ENCODE data around the gene CLTCL1.
"Not testable (repeated sequence)": the region's sequence is repeated elsewhere in the genome, so short reads cannot be mapped to it uniquely, and the experiment has no call there.

Gene CLTCL1

GRCh38 chr22:19173047-19174035 is 118.2 kb downstream of the CLTCL1 start:
- DNase-seq = no peak

DNA sequence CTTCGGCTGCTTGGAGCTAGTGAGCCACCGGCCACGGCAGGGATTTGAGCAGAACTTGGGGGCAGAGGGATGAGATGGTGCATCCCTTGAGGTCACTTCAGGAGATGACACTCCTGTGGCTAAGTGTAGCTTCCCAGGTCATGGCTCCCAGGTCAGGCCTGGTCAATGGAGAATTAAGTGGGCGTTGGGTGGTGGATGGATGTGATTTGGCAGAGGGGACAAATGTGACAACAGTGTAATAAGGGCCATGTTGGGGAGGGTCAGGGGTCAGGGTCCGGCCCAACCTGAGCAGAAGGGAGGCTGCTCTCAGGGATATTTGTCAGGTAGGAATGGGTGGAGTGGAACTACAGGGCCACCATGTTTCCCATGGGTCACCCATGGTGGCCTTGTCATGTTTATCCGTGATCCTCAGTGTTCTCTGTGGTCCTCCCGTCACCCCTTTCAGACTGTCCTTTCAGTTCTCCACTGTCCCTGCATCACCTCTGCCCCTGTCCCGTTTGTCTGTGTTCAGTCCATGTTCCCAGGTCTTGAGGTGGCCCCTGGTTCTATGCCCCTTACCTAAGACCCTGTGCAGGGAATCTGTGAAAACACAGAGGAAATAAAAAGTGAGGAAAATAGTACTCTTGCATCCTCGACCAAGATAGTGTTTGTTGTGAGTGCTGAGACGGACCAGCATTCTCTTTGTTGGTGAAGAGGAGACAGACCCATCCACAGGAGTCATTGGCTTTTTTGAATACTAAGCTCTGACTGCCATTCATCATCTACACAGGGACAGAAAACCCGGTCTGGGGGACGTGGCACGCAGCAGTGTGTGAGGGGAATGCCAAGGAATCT is 119.1 kb downstream of the CLTCL1 start:
- DNase-seq = no peak

DNA sequence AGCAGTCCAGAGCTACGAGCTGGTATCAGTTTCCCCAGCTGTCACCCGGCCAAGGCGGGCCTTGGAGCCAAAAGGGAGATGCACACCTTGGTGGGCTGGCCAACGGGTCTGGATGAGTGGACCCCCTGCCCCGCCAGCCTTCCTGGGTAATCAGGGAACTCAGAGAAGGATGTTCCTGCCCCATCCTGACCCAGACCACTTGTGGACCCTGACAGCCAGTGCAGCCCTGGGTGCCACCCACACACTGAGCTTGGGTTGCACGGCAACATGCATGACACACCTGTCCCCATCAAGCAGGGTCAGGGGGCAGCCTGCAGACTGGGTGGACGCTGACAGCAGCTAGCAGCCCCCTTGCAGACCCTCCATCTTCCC is 121.6 kb downstream of the CLTCL1 start:
- DNase-seq = no peak

DNA sequence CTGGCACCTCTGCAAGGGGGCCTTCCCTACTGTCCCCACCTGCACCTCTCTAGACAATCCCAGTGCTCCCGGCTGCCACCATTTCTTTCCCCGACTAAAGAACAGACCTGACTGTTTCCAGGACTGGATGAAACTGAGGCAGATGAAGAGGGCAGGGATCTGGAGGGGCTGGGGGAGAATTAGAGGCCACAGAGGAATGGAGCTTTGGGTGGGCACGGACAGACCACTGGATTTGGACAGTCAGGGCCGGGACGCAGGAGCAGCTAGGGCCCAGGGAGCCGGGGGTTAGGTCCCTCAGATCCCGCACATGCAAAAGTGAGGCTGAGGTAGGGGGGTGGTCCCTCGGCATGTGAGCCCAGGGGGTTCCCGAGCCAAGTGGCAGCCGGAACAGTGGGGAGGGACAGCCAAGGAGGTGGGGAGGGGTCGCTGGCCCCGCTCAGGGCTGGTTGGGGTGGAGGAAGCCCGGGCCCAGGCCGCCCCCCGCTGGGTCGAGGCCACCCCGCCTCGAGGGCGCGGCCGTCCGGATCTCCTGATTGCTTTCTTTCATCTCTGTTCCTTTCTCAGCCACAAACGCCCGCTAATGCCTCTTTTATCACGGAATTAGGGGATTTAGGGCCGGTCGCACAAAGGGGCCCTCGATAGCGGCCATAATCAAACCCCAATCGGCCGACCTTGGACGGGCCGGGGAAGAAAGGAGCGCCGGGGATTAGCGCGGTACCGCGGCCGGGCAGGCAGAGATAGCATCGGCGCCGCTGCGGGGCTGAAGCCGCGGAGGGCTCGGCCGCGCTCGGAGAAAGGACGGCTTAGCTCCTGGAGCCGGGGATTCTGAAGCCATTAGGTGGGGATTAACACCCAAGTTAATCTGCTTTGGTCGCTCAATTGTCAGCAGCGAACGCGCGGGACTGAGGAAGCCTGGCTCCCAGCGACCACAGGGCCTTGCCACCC is 122.2 kb downstream of the CLTCL1 start:
- no peak for DNase-seq

DNA sequence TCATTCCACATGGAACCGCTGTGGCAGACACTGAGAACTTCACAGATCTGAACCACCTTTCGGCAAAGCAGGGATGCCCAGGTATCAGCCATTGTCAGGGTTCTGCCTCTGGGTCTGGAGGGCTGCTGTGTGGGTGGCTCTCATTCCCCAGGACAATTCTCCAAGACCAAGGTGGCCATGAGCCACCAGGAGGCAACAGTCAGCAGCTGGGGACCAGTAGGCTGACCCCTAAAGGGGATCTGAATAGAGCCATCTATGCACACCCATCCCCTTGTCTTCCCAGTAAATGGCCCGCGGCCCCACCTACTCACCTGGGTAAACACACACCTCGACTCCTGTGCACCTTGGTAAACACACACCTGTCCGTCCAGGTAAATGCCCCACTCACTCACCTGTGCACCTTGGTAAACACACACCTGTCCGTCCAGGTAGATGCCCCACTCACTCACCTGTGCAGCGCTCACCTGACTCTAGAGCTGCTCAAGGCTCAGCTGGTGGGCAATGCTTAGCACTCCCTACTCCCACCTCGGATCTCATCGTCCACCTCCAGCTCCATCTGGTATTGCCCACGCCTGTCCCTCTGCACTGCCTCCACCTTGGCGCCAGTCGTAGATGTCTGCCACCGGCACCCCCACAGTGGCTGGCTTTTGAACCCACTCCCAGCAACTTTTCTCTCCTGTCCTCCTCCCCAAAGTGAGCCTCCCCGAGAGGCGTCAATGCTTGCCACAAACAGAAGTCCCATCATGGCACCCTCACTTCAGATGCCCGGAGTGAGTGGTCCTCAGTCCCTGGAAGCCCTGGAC is 123.2 kb downstream of the CLTCL1 start:
- DNase-seq = no peak

- no peak for DNase-seq
These were observed 124.2 kb downstream of the CLTCL1 start for GRCh38 chr22:19167106-19167869.

GRCh38 chr22:19166421-19166820 is 125.1 kb downstream of the CLTCL1 start:
- no peak for DNase-seq

GRCh38 chr22:19164425-19164824 is 127.1 kb downstream of the CLTCL1 start:
- no peak for DNase-seq

DNA sequence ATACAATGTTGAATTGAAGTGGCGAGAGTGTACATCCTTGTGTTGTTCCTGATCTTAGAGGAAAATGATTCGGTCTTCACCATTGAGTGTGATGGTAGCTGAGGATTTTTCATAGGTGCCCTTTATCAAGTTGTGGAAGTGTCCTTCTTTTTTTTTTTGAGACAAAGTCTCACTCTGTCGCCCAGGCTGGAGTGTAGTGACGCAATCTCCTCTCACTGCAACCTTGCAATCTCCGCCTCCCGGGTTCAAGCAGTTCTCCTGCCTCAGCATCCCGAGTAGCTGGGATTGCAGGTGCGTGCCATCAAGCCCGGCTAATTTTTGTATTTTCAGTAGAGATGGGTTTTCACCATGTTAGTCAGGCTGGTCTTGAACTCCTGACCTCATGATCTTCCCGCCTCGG is 132.9 kb downstream of the CLTCL1 start:
- not testable (repeated sequence) for DNase-seq

- DNase-seq = not testable (repeated sequence)
These were observed 135.4 kb downstream of the CLTCL1 start for GRCh38 chr22:19156109-19156508.

DNA sequence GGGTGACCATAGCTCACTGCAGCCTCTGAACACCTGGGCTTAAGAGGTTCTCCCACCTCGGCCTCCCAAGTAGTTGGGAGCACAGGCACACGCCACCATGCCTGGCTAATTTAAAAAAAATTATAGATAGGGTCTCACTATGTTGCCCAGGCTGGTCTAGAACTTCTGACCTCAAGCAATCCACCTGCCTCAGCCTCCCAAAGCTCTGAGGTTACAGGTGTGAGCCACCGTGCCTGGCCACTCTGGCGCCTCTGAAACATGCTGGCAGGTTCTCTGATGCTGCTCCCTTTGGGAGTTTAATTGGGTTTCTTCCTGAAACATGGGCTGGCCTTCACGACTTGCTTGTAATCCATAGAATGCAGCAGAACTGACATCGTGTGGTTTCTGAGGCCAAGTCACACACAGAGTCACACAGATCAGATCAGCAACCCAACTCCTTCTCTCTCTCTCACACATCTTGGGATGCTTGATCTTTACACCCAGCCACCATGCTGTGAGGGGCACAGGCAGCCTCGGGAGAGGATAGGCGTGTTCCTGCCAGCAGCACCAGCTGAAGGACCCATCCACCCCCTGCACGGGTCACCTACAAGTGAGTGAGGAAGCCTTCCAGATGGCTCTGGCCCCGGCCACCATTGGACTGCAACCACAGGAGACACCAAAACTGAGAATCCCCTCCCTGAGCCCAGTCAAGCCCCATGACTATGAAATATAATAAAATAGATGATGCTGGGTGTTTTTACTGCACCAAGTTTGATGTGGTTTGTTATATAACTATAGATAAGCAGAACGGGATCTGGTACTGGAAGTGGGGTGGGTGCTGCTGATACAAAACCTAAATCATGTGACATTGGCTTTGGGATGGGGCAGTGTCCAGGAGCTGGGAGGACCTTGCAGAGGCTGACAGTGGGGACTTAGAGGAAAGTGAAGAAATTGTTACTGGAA is 138.3 kb downstream of the CLTCL1 start:
- DNase-seq = no peak

- DNase-seq = no peak
These were observed 140.0 kb downstream of the CLTCL1 start for GRCh38 chr22:19151329-19152191.

GRCh38 chr22:19150482-19151328 is 140.8 kb downstream of the CLTCL1 start:
- no peak for DNase-seq

- no peak for DNase-seq
These were observed 141.5 kb downstream of the CLTCL1 start, which contains the start of gene GSC2 for GRCh38 chr22:19149991-19150390. TSS of gene GSC2 (minus strand) at chr22:19150292. CDS start at chr22:19150283, 9 bp downstream.

GRCh38 chr22:19149047-19149883 is 142.3 kb downstream of the CLTCL1 start:
- DNase-seq = no peak

- no peak for DNase-seq
These were observed 143.0 kb downstream of the CLTCL1 start for GRCh38 chr22:19148417-19149046.

Measured in NCI-H1105 (cell line).